Stimulated activated naive CD4-positive, alpha-beta T cell (primary cell): ENCODE results near the gene CEP164.
"Not testable (repeated sequence)": the region's sequence is repeated elsewhere in the genome, so short reads cannot be mapped to it uniquely, and the experiment has no call there.

Experiments
- DNase-seq, 6 experiments: peaks; one replicate each; lab custom pipeline; 2025; lab: John Stamatoyannopoulos, UW

Gene CEP164

GRCh38 chr11:117305145-117305544, 22.5 kb upstream of the CEP164 start:
- no peak for DNase-seq

GRCh38 chr11:117309310-117309709, 18.3 kb upstream of the CEP164 start:
- no peak for DNase-seq

GRCh38 chr11:117313091-117313490, 14.6 kb upstream of the CEP164 start:
- no peak for DNase-seq

- DNase-seq, result no peak
Observed at GRCh38 chr11:117313828-117314768, 13.6 kb upstream of the CEP164 start.

GRCh38 chr11:117314840-117315239, 12.8 kb upstream of the CEP164 start:
- no peak for DNase-seq

- DNase-seq, result peak in 2 of 6 experiments; percentile 23 to 27
Observed at GRCh38 chr11:117315285-117316196, 12.1 kb upstream of the CEP164 start.

- peak in 1 of 6 experiments; percentile 31 for DNase-seq
Observed at GRCh38 chr11:117316197-117316961, 11.3 kb upstream of the CEP164 start, which contains the start of gene BACE1. Gene BACE1, minus strand, starts transcription at chr11:117316256. Its CDS starts 461 bp downstream, at chr11:117315795.

GRCh38 chr11:117318738-117319137, 8.9 kb upstream of the CEP164 start:
- no peak for DNase-seq

GRCh38 chr11:117319214-117319840, 8.3 kb upstream of the CEP164 start:
- no peak for DNase-seq

- not testable (repeated sequence) for DNase-seq
Observed at GRCh38 chr11:117327255-117327566, 443 bp upstream of the CEP164 start.

- peak in 2 of 6 experiments; percentile 29 to 59 for DNase-seq
Observed at GRCh38 chr11:117328375-117329010, 839 bp downstream of the CEP164 start.

- no peak for DNase-seq
Observed at GRCh38 chr11:117332843-117333242, 5.2 kb downstream of the CEP164 start.

- DNase-seq, result no peak
Observed at GRCh38 chr11:117333917-117334316, 6.3 kb downstream of the CEP164 start.

- no peak for DNase-seq
Observed at GRCh38 chr11:117334896-117335295, 7.2 kb downstream of the CEP164 start.

GRCh38 chr11:117335399-117335798, 7.7 kb downstream of the CEP164 start:
- no peak for DNase-seq

GRCh38 chr11:117337076-117337475, 9.4 kb downstream of the CEP164 start:
- DNase-seq, result no peak

GRCh38 chr11:117345039-117345438, 17.4 kb downstream of the CEP164 start:
- DNase-seq, result no peak

- DNase-seq, result no peak
Observed at GRCh38 chr11:117354550-117354949, 26.9 kb downstream of the CEP164 start.

GRCh38 chr11:117356126-117356890, 28.7 kb downstream of the CEP164 start:
- DNase-seq, result no peak

- no peak for DNase-seq
Observed at GRCh38 chr11:117361432-117361831, 33.8 kb downstream of the CEP164 start.
